ENCODE measurements around the gene BCL2L12. TPM values are rescaled to one million over a fixed set of nuclear protein-coding genes. Genes with fewer than 3 reads are reported as not detected.
"Not testable (repeated sequence)": the region's sequence is repeated elsewhere in the genome, so short reads cannot be mapped to it uniquely, and the experiment has no call there.

BCL2L12 gene
- polyA plus RNA-seq (2013, experiment 1 of 2; ENCODE audit: insufficient read length) = 56.9 TPM
- polyA plus RNA-seq (2013, experiment 2 of 2; ENCODE audit: insufficient read length) = 19.0 TPM

- peak; percentile 95 for DNase-seq
These were observed at the start of gene BCL2L12, which contains the start of gene IRF3 for GRCh38 chr19:49665351-49666119. Gene BCL2L12 (plus strand): TSS chr19:49665933. CDS start chr19:49666693, 760 bp downstream. Gene IRF3 (minus strand): TSS chr19:49665857. CDS start chr19:49664838, 1,019 bp downstream.

DNA sequence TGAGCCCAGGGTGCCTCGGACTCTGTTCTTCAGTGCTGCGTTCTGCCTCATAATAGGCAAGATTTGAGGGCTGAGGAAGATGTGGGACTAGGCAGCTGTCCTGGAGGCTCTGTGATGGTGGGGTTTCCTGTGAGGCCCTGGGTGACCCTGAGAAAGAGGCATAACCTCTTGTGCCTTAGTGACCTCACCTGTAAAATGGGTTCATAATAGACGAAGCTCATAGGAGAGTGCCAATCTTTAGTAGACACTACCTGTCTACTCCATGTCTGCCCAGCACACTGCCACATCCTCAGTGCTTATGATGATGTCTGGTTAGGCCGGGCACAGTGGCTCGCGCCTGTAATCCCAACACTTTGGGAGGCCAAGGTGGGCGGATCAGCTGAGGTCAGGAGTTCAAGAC lies 49.2 kb upstream of the BCL2L12 start:
- DNase-seq = no peak

- DNase-seq = no peak
These were observed 48.8 kb upstream of the BCL2L12 start for GRCh38 chr19:49616945-49617344.

GRCh38 chr19:49617860-49618259 lies 47.9 kb upstream of the BCL2L12 start:
- DNase-seq = not testable (repeated sequence)

- no peak for DNase-seq
These were observed 40.5 kb upstream of the BCL2L12 start for GRCh38 chr19:49624967-49625910.

DNA sequence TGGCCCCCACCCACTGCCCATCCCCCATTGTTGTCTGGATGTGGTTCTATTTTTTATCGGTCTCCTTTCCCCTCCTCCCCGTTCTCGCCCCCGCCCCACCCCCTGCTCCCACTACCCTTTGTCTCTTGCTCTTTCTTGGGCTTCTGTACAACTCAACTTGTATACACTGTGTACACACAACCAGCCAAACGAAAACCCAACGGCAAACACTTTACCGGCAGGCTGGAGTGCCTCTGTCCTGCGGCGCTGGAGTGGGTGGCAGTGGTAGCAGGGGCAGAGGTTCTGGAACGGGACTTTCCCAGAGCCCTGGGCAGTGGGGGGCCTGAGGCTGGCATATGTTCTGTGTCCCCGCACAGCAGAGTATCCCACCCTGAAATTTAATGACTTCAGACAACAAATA lies 39.5 kb upstream of the BCL2L12 start:
- no peak for DNase-seq

DNA sequence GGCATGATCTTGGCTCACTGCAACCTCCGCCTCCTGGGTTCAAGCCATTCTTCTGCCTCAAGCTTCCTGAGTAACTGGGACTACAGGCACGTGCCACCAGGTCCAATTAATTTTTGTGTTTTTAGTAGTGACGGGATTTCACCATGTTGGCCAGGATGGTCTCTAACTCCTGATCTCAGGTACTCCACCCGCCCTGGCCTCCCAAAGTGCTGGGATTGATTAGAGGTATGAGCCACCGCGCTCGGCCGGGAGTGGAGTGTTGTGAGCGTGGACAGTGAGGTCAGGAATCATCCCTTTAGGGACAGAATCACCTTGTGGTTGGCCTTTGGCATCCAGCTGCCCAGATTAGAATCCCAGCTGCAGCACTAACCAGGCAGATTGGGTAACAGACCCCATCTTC lies 36.1 kb upstream of the BCL2L12 start:
- DNase-seq = no peak

DNA sequence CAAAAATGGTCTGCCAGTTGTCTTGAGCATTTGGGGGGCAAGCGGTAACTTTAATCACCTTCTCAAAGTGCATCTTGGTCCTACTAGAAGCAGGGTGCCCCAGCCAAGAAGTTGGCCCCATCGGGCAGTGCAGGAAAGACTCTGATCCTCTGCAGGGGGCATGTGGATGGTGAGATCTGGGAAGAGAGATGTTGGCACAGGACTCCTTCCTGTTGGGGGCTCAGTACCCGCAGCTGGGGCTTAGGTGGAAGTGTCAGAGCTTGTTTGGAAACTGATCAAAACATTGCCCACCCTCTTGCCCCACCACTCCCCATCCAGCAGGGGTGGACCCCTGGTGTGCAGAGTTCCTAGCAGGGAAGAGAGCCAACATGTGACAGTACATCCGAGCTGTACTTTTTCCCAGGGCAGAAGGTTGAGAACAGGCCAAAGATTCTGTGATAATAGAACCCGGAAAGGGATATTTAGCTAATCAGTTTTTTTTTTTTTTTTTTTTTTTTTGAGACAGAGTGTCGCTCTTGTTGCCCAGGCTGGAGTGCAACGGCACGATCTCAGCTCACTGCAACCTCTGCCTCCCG lies 34.6 kb upstream of the BCL2L12 start:
- DNase-seq = no peak

DNA sequence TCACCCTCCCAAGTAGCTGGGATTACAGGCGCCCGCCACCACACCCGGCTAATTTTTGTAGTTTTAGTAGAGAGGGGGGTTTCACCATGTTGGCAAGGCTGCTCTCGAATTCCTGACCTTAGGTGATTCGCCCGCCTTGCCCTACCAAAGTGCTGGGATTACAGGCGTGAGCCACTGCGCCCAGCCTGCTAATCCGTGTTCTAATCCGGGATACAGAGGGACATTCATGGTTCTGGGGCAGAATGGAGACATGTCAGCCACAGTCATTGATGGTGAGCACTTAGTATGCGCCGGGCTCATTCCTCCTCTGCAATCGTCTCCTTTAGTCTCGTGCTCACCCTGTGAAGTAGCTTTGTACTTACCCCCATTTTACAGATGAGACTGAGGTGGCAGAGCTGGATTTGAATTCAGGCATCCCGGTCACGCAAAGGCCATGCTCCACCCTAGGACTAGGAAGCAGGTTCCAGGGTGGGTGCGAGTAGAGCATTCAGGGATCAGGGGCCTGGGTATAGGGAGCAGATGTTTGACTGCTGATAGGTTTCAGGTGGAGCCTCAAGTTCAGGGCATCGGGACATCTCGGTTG lies 34.0 kb upstream of the BCL2L12 start:
- DNase-seq = no peak

DNA sequence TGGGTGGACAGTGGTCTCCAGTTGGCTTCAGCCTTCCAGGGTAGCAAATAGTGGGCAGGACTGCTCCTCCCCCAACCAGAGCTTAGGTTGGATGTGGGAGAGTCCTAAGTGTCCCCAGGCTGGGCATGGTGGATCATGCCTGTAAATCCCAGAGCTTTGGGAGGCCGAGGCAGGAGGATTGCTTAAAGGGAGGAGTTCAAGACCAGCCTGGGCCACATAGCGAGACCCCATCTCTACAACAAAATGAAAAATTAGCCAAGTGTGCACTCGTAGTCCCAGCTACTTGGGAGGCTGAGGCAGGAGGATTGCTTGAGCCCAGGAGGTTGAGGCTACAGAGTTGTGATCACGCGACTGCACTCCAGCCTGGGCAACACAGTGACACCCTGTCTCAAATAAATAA lies 33.2 kb upstream of the BCL2L12 start:
- DNase-seq = no peak

DNA sequence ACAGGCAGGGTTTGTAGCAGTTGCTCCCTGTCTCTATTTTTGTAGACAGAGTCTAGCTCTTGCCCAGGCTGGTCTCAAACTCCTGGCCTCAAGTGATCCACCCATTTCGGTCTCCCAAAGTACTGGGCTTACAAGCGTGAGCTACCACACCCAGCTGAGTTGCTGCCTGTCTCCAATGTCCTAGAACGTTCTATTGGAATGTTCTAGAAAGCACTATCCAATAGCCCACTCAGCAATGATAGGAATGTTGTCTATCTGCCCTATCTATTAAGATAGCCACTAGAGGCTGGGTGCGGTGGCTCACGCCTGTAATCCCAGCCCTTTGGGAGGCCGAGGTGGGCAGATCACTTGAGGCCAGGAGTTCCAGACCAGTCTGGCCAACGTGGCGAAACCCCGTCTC lies 32.5 kb upstream of the BCL2L12 start:
- peak; percentile 27 for DNase-seq

- peak; percentile 29 for DNase-seq
These were observed 30.1 kb upstream of the BCL2L12 start for GRCh38 chr19:49635530-49636232.

DNA sequence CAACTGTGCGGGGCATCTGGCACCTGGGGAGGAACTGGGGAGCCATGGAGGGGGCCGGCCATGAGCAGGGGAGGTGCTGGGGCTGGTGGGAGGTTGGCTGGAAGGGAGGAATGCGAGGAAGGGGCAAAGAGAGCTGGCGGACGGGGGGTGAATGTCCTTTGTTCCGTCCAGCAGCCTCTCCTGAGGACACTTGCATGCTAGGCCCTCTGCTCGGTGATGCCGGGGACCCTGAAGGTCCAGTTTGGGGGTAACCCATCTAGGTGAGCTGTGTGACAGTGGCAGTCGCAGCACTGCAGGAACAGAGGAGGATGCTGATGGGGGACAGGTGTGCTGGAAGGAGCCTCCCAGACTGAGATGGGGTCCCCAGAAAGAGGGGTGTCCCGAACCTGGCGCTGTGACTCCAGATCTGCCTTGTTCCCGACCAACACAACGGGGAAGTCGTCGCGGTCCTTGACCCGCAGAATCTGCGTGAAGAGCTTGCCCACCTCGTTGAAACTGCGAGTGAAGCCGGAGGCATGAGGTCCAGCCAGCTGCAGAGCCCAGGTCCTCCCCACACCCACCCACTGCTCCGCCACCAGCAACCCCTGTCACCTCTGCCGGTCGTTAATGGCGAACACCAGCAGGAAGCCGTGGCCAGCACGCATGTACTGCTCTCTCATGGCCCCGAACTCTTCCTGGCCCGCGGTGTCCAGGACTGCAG lies 29.4 kb upstream of the BCL2L12 start:
- no peak for DNase-seq

DNA sequence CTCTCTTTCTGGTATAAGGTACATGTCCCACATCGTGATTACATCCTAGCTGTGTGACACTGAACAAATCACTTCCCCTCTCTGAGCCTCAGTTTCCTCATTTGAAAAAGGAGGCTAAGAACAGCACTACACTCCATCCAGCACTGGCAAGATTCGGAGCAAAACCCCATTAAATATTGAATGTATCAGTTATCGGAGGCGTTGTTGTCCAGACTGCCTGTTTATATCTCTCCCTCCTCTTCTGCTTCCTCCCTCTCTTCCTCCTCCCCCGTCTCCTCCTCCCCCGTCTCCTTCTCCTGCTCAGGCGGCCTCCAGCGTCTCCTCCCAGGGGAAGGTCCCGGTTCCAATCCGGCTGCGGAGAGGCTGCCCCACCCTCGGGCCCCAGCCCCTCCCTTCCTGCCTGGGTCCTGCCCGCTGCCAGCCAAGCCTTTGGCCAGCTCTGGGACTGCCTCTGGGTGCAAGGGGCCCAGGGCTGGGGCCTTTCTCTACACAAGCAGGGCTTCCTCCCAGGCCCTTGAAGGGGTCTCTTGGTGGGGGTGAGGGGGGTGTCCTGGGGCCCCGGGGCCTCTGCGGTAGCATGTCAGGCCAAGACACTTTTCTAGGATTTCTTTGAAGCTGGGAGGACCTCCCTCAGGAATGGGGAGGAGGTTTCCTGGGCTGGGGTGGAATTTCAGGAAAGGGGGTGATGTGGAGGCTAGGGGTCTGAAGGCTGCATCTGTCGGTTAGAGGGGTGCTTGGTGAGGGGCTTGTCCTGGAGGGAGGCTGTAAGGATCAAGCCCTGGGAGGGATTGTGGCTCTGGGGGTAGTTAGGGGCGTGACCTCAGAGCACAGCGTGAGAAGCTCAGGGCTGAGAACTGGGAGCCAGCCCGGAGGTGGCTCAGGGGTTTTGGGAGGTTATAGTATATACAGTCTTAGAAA lies 27.7 kb upstream of the BCL2L12 start:
- peak; percentile 87 for DNase-seq

DNA sequence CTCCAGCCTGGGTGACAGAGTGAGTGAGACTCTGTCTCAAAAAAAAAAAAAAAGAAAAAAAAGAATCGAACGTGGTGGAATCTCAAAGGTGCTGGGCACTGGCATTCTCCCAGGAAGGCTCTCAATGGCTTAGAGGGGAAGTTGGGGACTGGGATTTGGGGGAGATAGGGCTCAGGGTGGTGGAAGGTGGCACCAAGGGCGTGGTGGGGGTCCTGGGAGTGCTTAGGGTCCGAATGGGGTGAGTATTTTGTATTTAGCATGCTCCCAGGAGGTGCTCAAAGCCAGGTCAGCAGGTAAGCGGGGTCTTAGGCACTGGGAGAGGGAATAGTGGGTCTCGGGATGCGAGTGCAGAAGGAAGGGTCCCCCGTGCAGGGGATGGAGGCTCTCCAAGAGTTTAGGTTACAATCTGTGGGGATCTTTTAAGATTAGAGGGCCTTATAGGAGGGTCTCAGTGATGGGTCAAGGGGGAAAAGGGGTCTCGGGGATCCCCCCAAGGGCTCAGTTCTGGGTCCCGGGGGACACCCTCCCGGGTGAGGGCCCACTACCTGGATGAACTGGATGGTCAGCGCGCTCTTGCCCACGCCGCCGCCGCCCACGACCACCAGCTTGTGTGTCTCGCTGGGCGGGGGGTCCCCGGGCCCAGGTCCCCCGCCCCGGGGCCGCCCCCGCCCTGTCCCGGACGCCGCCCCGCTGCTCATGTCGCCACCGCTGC lies 26.2 kb upstream of the BCL2L12 start:
- DNase-seq = no peak

DNA sequence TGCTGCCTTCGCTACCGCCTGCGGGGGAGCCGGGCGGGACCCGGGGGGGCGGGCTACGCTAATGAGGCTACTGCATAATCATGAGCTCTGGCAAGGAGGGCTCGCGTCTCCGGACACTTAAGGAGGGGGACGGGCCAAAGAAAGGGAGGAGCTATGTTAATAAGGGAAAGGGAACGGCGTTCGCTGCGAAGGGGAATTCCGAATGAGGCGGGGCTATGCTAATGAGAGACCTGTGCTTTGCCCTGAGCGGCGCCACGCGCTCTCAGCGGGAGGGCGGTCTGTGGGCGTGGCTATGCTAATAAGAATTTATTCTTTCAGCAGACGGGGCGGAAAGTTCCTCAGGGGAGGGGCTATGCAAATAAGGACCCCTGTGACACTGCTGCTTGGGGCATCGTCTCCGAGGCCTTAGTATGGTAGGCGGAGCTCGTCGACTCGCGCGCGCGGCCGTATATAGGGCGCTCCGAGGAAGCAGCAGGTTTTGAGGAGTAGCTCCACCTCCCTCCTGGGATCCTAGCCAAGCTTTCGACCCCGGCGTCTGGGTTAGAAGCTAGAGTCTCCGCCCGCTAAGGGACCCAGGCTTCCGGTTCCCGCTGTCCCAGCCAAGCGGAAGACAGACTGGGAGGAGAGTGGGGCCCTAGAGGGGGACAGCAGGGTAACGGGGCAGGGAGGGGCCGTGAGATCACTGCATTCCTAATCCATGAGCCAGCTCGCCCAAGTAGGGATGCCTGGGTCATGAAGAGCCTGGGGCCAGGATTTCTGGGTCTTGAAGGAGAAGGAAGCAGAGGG lies 25.4 kb upstream of the BCL2L12 start, which contains the start of gene RRAS:
TSS of gene RRAS (minus strand) at position 31 of the 786 bp plus-strand sequence. CDS start 45 bp downstream, outside the sequence.
- peak; percentile 100 for DNase-seq

- peak; percentile 99 for DNase-seq
These were observed 23.8 kb upstream of the BCL2L12 start, which contains the start of gene SCAF1 for GRCh38 chr19:49641688-49642491. Gene SCAF1 (plus strand): TSS chr19:49642209. CDS start chr19:49645027, 2,818 bp downstream.

Data from fibroblast of skin of back (primary cell).